Nephron (organoid): ENCODE data around the gene TREH.

ENCODE experiments used
- H3K27ac Mint-ChIP-seq, 3 experiments: 2 replicates each; pipeline ENCODE4 v1.8.0; 2020; ENCODE audit warnings: mixed read lengths in 3 of 3, mild to moderate bottlenecking in 2 of 3, moderate library complexity in 1 of 3
- H3K27me3 Mint-ChIP-seq: 2 replicates; pipeline ENCODE4 v1.8.0; 2021; ENCODE audit warnings: low read depth, mild to moderate bottlenecking, moderate library complexity, mixed read lengths
- H3K36me3 Mint-ChIP-seq: 2 replicates; pipeline ENCODE4 v1.8.0; 2020; ENCODE audit warnings: low read depth, mixed read lengths
- H3K4me1 Mint-ChIP-seq: 2 replicates; pipeline ENCODE4 v1.8.0; 2020; ENCODE audit warnings: mixed read lengths
- H3K4me3 Mint-ChIP-seq, 3 experiments: 2 replicates each; pipeline ENCODE4 v1.8.0; 2020; ENCODE audit warnings: mild to moderate bottlenecking in 3 of 3, mixed read lengths in 3 of 3, moderate library complexity in 2 of 3
- H3K9me3 Mint-ChIP-seq: 2 replicates; pipeline ENCODE4 v1.8.0; 2020; ENCODE audit warnings: mixed read lengths
- CTCF ChIP-seq, 3 experiments: fragments of 200-600 bp; sonication (generic); IDR thresholded peaks; one replicate each; pipeline ENCODE4 v1.5.0; 2021; ENCODE audit warnings: antibody characterized with exemption in 3 of 3; ENCODE audit not compliant: unreplicated experiment in 3 of 3

Gene TREH

GRCh38 chr11:118652681-118653181 is 26.7 kb downstream of the TREH start:
- Mint-ChIP-seq H3K4me1 (peaks cover 5% of the 10 kb centered on the region), H3K9me3 (no peaks in the 10 kb centered on the region), H3K27me3 (no peaks in the 10 kb centered on the region), H3K36me3 (peaks cover 80% of the 10 kb centered on the region), H3K27ac (peak overlapping the region in 2 of 3 experiments; percentile 2 to 31), H3K4me3 (no peak overlapping the region)
- no peak for TF ChIP-seq CTCF (IDR thresholded peaks at IDR 0.05; ENCODE audit: unreplicated experiment in 3 of 3)

GRCh38 chr11:118651820-118652219 is 27.6 kb downstream of the TREH start:
- Mint-ChIP-seq H3K9me3 (no peaks in the 10 kb centered on the region), H3K4me3 (no peak overlapping the region), H3K4me1 (peaks cover 2% of the 10 kb centered on the region), H3K36me3 (peaks cover 77% of the 10 kb centered on the region), H3K27ac (peak overlapping the region in 1 of 3 experiments; percentile 48), H3K27me3 (no peaks in the 10 kb centered on the region)
- TF ChIP-seq CTCF (IDR thresholded peaks at IDR 0.05; ENCODE audit: unreplicated experiment in 3 of 3), result no peak

- no peak overlapping the region for H3K27ac Mint-ChIP-seq
Measured at GRCh38 chr11:118650366-118650765, 29.1 kb downstream of the TREH start.

GRCh38 chr11:118649941-118650340 is 29.5 kb downstream of the TREH start:
- peaks cover 81% of the 10 kb centered on the region for H3K36me3 Mint-ChIP-seq
- no peak overlapping the region for H3K4me3 Mint-ChIP-seq
- TF ChIP-seq CTCF (IDR thresholded peaks at IDR 0.05; ENCODE audit: unreplicated experiment in 3 of 3), result no peak
- H3K4me1 Mint-ChIP-seq, result peaks cover 10% of the 10 kb centered on the region
- H3K9me3 Mint-ChIP-seq, result no peaks in the 10 kb centered on the region
- no peaks in the 10 kb centered on the region for H3K27me3 Mint-ChIP-seq
- no peak overlapping the region for H3K27ac Mint-ChIP-seq

More at GRCh38 chr11:118650366-118650765, 29.1 kb downstream of the TREH start:
- Mint-ChIP-seq H3K9me3 (no peaks in the 10 kb centered on the region), H3K36me3 (peaks cover 81% of the 10 kb centered on the region), H3K4me3 (no peak overlapping the region), H3K4me1 (peaks cover 10% of the 10 kb centered on the region), H3K27me3 (no peaks in the 10 kb centered on the region)
- no peak for TF ChIP-seq CTCF (IDR thresholded peaks at IDR 0.05; ENCODE audit: unreplicated experiment in 3 of 3)

GRCh38 chr11:118648291-118648690 is 31.2 kb downstream of the TREH start:
- Mint-ChIP-seq H3K4me3 (no peak overlapping the region), H3K27ac (no peak overlapping the region), H3K27me3 (no peaks in the 10 kb centered on the region), H3K4me1 (peaks cover 10% of the 10 kb centered on the region), H3K9me3 (no peaks in the 10 kb centered on the region), H3K36me3 (peaks cover 83% of the 10 kb centered on the region)
- TF ChIP-seq CTCF (IDR thresholded peaks at IDR 0.05; ENCODE audit: unreplicated experiment in 3 of 3), result no peak

- Mint-ChIP-seq H3K27ac (peak overlapping the region; percentile 10 to 47 (median 41)), H3K4me3 (no peak overlapping the region), H3K9me3 (no peaks in the 10 kb centered on the region), H3K4me1 (peaks cover 15% of the 10 kb centered on the region), H3K36me3 (peaks cover 73% of the 10 kb centered on the region), H3K27me3 (no peaks in the 10 kb centered on the region)
- TF ChIP-seq CTCF (IDR thresholded peaks at IDR 0.05; ENCODE audit: unreplicated experiment in 3 of 3), result no peak
Measured at GRCh38 chr11:118646393-118646792, 33.1 kb downstream of the TREH start.
